SK-N-SH (cell line): Measurements from ENCODE around the gene MLX.

Source experiments
- CTCF ChIP-seq: fragments of 200-600 bp; sonication (generic); IDR thresholded peaks from 2 replicates; pipeline ENCODE4 v1.6.1; 2017; ENCODE audit warnings: antibody characterized with exemption, mild to moderate bottlenecking, moderate library complexity
- EZH2phosphoT487 ChIP-seq: fragments of 200-600 bp; sonication (generic); IDR thresholded peaks from 2 replicates; pipeline ENCODE4 v1.6.1; 2017; ENCODE audit warnings: low read depth, mixed run types, mild to moderate bottlenecking, antibody characterized with exemption, moderate library complexity, borderline replicate concordance
- FOXM1 ChIP-seq: IDR thresholded peaks from 2 replicates; pipeline ENCODE4 v1.4.0; 2012; ENCODE audit warnings: low read depth, mild to moderate bottlenecking
- NRF1 ChIP-seq: IDR thresholded peaks from 2 replicates; pipeline ENCODE4 v1.6.1; 2012; ENCODE audit warnings: low read depth, mild to moderate bottlenecking, low read length
- POLR2AphosphoS5 ChIP-seq: IDR thresholded peaks from 2 replicates; pipeline ENCODE4 v1.6.1; 2012; ENCODE audit warnings: low read depth, low read length
- RAD21 ChIP-seq: IDR thresholded peaks from 2 replicates; pipeline ENCODE4 v1.6.1; 2012; ENCODE audit warnings: mild to moderate bottlenecking, low read length
- TAF1 ChIP-seq: IDR thresholded peaks from 2 replicates; pipeline ENCODE4 v1.6.1; 2012; ENCODE audit warnings: low read depth, mild to moderate bottlenecking, low read length, moderate library complexity, borderline replicate concordance
- TCF12 ChIP-seq: IDR thresholded peaks from 2 replicates; pipeline ENCODE4 v1.4.0; 2012
- TF ChIP-seq, protein P1 (sequence below): IDR thresholded peaks from 2 replicates; pipeline ENCODE4 v1.4.0; 2012; ENCODE audit warnings: low read depth, borderline replicate concordance
- TF ChIP-seq, protein P2 (sequence below): IDR thresholded peaks from 2 replicates; pipeline ENCODE4 v1.6.1; 2012; ENCODE audit warnings: mild to moderate bottlenecking, low read depth, low read length, moderate library complexity

DNA sequence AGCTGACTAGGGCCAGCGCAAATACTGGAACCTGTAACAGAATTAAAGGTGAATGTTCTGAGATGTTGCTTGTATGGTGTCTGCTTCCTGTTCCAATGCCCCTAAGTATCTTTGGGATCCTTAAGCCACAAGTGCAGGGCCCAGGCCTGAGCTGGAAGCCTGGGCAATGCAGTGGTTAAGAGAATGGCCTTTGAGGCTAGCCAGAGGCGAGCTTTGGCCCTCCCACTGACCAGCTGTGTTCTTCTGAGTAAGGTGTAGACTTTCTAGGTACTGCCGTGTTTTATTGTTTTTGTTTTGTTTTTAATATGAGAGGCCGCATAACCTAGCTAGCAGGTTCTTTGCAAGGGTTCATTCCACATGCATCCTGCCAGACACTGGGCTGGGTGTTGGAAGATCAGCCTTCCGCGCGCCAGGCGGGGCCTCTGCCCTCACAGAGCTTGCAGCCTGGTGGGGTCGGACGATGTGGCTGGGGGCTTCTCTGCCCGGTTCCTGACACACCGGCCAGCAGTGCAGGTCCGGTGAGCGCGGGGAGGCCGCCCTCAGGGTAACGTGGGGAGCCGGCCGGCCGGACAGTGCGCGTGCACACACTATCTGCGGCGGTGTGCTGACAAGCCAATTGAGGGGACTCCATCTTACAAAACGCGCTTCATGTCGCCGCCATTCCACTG lies 551 bp upstream of the MLX start:
- TF ChIP-seq CTCF, result no peak
- TF ChIP-seq, protein P1, sequence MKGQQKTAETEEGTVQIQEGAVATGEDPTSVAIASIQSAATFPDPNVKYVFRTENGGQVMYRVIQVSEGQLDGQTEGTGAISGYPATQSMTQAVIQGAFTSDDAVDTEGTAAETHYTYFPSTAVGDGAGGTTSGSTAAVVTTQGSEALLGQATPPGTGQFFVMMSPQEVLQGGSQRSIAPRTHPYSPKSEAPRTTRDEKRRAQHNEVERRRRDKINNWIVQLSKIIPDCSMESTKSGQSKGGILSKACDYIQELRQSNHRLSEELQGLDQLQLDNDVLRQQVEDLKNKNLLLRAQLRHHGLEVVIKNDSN, result no peak
- no peak for TF ChIP-seq TAF1
- TF ChIP-seq FOXM1, result no peak
- TF ChIP-seq NRF1, result no peak
- no peak for TF ChIP-seq RAD21
- TF ChIP-seq, protein P2, sequence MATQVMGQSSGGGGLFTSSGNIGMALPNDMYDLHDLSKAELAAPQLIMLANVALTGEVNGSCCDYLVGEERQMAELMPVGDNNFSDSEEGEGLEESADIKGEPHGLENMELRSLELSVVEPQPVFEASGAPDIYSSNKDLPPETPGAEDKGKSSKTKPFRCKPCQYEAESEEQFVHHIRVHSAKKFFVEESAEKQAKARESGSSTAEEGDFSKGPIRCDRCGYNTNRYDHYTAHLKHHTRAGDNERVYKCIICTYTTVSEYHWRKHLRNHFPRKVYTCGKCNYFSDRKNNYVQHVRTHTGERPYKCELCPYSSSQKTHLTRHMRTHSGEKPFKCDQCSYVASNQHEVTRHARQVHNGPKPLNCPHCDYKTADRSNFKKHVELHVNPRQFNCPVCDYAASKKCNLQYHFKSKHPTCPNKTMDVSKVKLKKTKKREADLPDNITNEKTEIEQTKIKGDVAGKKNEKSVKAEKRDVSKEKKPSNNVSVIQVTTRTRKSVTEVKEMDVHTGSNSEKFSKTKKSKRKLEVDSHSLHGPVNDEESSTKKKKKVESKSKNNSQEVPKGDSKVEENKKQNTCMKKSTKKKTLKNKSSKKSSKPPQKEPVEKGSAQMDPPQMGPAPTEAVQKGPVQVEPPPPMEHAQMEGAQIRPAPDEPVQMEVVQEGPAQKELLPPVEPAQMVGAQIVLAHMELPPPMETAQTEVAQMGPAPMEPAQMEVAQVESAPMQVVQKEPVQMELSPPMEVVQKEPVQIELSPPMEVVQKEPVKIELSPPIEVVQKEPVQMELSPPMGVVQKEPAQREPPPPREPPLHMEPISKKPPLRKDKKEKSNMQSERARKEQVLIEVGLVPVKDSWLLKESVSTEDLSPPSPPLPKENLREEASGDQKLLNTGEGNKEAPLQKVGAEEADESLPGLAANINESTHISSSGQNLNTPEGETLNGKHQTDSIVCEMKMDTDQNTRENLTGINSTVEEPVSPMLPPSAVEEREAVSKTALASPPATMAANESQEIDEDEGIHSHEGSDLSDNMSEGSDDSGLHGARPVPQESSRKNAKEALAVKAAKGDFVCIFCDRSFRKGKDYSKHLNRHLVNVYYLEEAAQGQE, result no peak
- no peak for TF ChIP-seq POLR2AphosphoS5
- TF ChIP-seq EZH2phosphoT487, result no peak
- no peak for TF ChIP-seq TCF12
